ENCODE results near the gene EPHA10.

The EPHA10 gene

DNA sequence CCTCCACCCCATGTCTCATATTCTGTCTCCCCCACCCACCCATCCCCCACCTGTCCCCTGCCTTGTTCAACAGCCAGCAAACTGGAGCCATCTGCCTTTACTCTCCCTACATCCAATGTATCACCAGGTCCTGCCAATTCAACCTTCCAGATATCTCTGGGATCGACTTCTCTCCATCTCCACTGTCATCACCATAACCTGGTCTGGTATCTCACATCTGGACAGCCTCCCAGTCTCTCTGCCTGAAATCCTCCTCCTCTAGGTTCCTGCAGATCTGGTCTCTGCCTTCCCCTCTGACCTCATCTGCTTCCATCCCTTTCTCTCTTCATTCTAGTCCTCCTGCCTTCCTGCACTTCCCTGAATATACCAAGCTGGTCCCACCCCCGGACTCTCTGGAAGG is 94.8 kb downstream of the EPHA10 start:
- H3K4me3 ChIP-seq (ENCODE audit: low read depth, low read length), result no peak overlapping the region
- TF ChIP-seq, protein P1, sequence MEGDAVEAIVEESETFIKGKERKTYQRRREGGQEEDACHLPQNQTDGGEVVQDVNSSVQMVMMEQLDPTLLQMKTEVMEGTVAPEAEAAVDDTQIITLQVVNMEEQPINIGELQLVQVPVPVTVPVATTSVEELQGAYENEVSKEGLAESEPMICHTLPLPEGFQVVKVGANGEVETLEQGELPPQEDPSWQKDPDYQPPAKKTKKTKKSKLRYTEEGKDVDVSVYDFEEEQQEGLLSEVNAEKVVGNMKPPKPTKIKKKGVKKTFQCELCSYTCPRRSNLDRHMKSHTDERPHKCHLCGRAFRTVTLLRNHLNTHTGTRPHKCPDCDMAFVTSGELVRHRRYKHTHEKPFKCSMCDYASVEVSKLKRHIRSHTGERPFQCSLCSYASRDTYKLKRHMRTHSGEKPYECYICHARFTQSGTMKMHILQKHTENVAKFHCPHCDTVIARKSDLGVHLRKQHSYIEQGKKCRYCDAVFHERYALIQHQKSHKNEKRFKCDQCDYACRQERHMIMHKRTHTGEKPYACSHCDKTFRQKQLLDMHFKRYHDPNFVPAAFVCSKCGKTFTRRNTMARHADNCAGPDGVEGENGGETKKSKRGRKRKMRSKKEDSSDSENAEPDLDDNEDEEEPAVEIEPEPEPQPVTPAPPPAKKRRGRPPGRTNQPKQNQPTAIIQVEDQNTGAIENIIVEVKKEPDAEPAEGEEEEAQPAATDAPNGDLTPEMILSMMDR (IDR thresholded peaks at IDR 0.05; ENCODE audit: low read depth, low read length), result no peak

DNA sequence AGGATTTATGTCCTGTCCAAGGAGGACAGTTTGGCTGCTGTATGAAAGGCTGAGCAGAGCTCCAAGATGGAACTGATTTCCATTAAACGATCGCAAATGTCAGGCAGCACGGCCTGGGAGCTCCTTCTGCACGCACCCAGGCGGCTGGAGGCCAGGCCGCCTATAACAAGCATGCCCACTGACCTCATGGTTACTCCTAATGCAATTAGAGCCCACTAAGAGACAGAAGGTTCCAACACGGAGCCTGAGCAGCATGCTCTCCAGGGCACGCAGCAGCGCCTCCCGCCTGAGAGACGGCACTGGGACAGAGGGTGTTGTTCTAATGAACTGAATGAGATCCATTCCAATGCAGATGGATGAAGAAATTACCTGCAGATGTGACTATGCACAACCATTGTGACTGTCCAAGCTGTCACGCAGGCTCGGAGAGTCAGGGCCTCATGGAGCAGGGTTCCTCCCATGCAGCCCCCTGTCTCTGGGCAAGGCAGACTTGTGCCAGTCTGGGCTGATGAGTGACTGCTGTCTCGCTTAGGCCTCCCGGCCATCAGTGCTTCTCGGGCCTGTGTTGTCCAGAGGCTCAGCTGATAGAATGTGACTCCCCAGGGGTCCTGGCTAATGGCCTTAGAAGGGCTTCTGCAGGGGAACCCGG is 97.8 kb downstream of the EPHA10 start:
- TF ChIP-seq, protein P1 (IDR thresholded peaks at IDR 0.05; ENCODE audit: low read depth, low read length), result no peak
- H3K4me3 ChIP-seq (ENCODE audit: low read depth, low read length), result no peak overlapping the region

DNA sequence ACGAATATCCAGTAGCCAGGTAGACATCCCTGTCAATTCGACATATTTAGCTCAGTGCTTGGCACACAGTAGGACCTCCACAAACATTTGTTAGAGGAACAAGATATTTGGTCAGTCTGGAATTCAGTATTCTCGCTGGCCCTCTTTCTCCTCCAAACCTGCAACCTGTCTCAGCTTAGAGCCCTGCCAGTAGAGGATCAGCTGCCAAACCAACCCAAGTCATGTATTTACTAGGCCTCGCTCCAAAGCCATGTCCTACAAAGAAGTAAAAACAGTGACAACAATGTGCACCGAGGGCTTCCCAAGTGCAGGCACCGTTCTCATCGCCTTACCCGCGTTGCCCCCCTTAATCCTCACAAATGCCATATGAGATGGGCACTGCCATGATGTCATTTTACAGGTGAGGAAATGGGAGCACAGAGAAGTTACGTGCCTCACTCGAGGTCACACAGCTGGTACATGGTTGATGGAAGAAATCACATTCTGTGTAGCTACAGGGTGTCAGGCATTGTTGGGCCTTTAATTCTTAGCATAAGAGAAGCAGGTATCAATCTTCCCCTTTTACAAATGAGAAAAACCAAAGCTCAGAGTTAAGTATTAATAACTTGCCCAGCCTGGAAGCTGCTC is 98.6 kb downstream of the EPHA10 start:
- TF ChIP-seq, protein P1 (IDR thresholded peaks at IDR 0.05; ENCODE audit: low read depth, low read length), result no peak

More for the DNA sequence above, 98.6 kb downstream of the EPHA10 start:
- H3K4me3 ChIP-seq (ENCODE audit: low read depth, low read length), result no peak overlapping the region
